NCI-H187 (cell line): ENCODE data around the gene KCNJ5.

Experiments
- DNase-seq, 2 experiments: peaks; one replicate each; lab custom pipeline; 2025; lab: John Stamatoyannopoulos, UW

KCNJ5 gene

GRCh38 chr11:128890543-128891368 is at the start of gene KCNJ5:
Gene KCNJ5 (plus strand): TSS chr11:128891356. CDS start chr11:128911274, 19,918 bp downstream.
- no peak for DNase-seq

DNA sequence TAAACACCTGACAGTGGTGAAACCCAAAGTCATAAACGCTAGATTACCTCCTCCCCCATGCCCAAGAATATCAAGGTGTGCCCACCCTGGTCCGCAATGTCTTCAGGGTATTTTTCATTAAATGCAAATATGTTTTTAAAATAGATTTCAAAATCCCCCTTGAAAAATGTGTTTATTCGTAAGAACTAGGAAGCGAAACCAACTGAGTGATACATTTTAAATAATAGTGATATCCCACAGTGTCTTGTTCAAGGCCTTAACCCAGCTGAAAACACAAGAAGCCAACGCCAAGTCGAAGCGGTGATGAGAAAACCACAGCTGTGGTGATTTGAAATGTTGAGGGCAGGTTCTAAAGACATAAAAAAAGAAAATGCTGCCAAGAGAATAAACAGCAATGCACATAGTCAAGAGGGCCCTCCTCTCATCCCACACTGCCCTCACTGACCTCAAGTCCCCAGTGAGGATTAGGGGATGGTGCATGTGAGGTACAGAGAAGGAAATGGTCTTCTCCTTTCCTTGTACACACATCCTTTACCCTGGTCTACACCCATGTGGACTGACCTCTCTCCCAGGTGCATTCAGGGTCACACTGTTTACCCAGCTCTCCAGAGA is 49.6 kb upstream of the KCNJ5 start:
- no peak for DNase-seq

GRCh38 chr11:128843198-128843785 is 47.9 kb upstream of the KCNJ5 start:
- no peak for DNase-seq

- DNase-seq = no peak
Observed at GRCh38 chr11:128845334-128845780, 45.8 kb upstream of the KCNJ5 start.

- DNase-seq = no peak
Observed at GRCh38 chr11:128846985-128847384, 44.2 kb upstream of the KCNJ5 start.

DNA sequence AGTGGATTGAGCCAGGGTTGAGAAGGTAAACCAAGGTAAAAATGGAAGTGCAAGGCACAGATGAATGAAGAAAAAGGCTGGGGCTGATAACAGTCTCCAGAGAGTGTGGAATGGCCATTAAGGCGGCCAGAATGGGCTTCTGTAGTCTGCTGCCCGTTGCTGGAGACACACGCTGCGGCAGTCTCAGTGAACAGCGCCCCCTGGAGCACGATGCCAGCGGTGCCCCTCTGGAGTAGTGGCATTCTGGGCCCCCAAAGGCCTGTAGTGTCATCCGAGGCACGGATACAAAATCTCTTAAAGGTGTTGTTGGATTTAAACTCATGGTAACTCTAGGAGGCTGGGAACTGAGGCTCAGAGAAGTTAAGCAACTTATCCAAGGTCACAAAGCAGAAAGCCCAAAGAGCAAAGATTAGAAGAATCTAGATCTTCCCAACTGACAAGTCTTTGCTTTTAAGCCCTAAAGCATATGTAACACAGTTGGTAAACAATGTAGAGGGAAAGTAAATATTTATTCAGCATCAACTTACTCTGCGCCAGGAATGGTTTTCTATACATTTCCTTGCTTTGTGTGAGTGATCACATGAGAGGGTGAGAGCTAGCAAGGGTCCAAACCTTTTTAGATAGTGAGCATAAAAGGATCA is 42.2 kb upstream of the KCNJ5 start:
- DNase-seq = no peak

DNA sequence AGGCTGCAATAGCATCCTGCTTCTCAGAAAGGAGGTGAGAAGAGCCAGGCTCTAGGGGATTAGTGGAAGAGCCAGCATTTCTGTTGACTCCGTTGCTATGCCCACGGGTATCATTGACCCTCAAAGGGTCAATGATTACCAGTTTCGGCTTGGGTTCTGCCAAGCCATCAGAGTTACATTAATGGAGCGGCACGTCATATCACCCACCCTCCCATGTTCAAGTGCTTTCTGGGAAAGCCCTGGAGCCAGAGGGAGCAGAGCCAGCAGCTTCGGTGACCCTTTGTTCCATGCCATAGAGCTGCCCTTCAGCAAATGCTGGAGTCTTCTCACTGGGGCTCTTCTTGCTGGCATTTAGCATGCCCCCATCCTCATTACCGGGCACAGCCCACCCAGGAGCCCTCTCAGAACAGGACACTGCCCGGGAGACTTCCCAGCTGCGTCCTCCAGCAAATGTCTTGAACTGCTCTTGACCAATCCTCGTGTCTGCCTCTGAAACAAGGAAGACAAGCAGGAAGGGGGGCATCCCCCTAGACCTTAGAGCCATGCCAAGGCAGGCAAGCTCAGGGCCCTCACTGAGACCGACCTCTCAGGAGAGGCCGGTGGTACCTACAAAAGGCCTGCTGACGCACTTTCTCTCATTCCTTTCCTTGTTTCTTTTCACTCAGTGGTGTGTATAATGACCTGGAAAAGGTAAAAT is 38.7 kb upstream of the KCNJ5 start:
- no peak for DNase-seq

GRCh38 chr11:128853559-128853958 is 37.6 kb upstream of the KCNJ5 start:
- no peak for DNase-seq

DNA sequence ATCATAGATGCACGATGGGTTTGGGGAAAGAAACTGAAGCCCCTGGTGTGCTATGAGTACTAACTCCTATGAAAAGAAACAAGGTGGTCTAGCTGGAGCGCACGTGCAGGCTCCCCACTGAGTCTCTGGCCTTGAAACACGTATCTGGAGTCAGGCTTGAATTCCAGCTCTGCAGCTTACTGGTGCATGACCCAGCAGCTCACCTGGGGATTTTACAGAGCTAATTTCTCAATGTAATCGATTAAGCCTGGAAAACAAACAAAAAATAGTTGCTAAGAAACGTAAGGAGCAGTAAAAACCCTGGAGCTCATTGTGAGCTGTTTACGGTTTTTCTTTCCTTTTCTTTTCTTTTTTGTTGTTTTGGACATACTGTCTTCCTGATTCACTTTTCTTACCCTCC is 36.3 kb upstream of the KCNJ5 start:
- DNase-seq = no peak

- no peak for DNase-seq
Observed at GRCh38 chr11:128856241-128856640, 34.9 kb upstream of the KCNJ5 start.

DNA sequence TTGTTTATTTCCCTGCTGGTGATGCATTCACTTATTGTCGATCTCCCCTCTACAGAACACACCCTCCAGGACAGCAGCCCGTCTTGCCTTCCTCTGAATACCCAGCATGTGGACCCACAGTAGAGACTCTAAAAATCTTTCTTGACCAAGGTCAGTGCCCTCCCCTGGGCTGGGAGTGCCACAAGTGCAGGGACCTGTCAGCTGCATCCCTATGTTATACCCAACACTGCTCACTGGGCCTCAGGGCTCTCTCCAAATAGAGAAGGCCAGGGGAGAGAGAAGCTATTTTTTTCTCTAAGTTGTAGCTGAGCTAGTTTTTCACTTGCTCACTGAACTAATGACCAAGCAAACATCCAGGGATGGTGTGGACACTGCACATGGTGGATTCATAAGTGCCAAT is 33.8 kb upstream of the KCNJ5 start:
- DNase-seq = no peak

DNA sequence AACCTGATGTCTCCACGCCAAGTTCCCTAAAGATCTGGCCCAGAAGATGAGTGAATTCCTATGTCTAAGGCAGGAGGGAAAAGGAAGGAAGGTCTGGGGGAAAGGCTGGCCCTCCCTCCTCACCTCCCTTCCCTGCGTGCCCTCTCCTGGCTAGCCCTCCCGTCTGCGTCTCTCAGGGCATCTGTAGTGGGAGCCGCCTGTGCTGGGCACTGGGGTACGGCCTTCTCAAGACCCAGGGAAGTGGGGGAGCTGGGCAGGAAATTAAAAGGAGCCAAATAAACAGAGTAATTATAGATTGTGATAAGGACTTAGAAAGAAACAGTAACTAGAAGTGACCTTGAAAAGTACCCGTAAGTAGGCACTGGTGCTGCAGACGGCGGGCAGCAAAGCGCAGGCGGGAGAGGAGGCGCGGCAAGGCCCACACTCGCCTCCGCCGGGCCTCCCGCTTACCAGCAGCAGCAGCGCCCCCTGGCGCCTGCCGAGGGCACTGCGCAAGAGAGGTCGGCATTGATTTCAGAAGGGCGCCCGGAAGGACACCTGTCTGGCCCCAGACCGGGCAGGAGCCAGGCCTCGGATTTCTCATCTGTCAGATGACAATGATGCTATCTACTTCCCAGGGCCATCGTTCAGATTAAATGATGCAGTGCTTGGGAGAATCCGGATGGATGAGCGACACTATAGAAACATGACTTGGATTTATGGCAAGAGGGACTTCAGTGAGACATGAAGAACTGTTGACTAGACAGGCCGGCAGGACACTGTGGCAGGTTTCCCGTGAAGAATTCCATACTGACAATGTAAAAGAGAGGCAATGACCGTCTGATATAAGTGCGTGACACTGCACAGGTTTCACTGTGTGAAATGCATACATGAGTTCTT is 31.4 kb upstream of the KCNJ5 start:
- no peak for DNase-seq

DNA sequence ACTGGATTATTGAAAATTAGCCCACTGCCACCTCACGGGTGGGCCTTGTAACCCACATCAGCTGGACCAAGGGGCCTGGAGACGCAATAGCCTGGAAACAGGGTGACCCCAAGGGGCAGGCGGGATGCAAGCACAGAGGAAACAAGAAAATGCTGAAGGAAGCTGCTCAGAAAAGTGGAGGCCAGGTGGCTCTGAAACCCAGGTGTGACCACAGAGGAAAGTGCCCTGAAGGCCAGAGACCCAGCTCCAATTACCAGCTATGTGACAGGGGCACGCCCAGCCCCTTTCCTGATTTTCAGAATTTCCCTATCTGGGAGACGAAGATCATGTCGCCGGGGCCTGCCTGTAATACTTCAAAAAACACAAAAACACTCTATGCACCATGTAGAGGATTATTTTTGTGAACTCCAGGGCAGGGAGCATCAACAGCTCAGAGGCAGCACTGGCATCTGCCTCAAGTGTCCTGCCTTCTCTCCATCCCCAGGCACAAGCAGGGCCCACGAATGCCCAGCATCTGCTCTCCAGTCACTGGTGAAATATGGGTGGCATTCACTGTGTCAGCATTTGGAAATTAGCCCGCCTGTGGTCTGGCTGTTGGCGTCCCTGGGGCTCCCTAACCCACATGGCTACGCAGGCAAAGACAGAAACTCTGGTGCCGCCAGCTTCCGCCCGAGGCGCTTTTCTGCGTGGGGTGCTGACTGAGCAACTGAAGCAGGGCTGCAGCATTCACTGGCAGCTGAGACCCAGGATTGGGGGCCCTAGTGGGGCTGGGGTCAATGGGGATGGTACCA is 30.4 kb upstream of the KCNJ5 start:
- no peak for DNase-seq

DNA sequence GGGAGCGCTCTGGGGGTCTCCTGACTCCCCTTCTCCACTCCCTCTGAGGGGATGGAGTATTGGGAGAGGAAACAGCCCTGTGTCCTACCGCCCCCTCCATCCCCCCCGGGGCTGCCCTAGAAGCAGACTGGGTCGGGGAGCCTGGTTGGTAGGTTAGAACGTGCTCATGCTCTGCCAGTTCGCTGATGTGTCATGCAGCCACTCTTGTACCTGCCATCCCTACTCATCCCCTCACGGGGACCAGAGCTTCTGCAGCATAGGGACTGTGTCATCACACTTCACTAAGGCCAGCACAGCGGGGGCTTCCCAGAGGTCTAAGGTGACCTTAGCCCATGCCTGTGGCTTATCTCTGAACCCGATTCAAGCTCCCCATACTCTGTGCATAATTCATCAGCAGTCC is 28.8 kb upstream of the KCNJ5 start:
- DNase-seq = no peak

DNA sequence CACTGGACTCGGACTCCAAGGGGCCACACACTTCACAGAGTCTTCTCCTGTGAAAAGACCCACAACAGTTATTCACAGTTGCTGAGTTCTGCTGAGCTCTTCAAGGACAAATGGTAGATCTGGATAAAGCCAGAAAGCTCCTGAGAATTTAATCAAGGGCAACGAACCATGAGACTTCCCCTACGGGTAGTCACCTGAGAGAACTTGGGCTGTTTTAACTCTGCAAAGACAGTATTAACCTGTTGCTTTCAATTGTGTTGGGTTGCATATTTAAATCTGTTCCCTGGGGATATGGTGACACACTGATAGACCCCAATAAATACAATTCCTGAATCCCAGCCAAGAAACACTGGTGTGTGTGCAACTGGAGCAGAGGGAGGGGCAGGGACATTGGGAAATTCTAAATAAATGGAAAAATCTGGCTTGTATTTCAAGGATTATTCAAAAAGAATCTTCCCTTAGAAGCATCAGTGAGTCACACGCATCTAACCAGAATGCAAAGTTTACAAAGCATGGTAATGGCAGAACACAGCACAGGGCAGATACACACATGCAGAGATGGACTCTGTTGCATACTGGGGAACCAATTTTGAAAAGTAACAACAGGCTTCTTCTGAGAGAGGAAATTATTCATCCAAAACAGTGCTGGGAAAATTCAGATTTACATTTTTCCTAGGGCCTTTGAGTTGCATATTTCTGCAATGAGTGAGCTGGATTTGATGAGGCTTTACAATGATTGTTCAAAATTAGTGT is 28.1 kb upstream of the KCNJ5 start:
- DNase-seq = no peak

GRCh38 chr11:128865490-128865889 is 25.7 kb upstream of the KCNJ5 start:
- no peak for DNase-seq

DNA sequence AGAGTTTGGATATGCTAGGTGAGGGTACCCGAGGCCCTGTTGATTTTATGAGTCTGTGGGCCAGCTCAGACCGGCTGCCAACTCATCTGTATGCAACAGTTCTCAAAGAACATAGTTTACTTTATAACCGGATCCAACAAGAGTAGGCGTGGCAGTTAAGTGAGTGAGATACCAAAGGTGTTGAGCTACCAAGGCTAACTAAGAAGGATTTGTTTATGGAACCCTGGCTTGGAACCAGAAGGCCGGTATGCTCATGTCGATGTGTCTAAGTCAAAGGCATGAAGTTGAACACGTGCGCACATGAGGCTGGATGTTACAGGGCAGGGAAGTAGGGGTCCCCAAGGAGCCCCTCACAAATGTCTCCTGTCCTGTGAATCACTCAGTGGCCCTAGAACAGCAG is 23.9 kb upstream of the KCNJ5 start, which contains the start of gene KCNJ1:
Gene KCNJ1, minus strand, starts transcription at position 20 of the 400 bp plus-strand sequence. CDS start 27,053 bp downstream, outside the sequence.
- no peak for DNase-seq

GRCh38 chr11:128868841-128869671 is 22.1 kb upstream of the KCNJ5 start:
- DNase-seq = no peak
